Thyroid gland (tissue), 4 donors: ENCODE data around the gene C1orf87.

Experiments
- POLR2A ChIP-seq, 2 donors: fragments of 450-650 bp; IDR thresholded peaks; one replicate each; pipeline ENCODE4 v1.6.1; 2017; ENCODE audit warnings: antibody characterized with exemption in 2 of 2, mild to moderate bottlenecking in 2 of 2, moderate library complexity in 1 of 2
- TF ChIP-seq, protein P1 (sequence below), 6 experiments: fragments of 200-600 bp in 3 of 6; fragments of 450-650 bp in 3 of 6; sonication (generic) in 3 of 6; IDR thresholded peaks; one replicate each; pipeline ENCODE4 v1.5.1; 2016 to 2019; ENCODE audit warnings: antibody characterized with exemption in 6 of 6, mild to moderate bottlenecking in 2 of 6, inconsistent platforms in 1 of 6, moderate library complexity in 1 of 6

- TF ChIP-seq, protein P1, sequence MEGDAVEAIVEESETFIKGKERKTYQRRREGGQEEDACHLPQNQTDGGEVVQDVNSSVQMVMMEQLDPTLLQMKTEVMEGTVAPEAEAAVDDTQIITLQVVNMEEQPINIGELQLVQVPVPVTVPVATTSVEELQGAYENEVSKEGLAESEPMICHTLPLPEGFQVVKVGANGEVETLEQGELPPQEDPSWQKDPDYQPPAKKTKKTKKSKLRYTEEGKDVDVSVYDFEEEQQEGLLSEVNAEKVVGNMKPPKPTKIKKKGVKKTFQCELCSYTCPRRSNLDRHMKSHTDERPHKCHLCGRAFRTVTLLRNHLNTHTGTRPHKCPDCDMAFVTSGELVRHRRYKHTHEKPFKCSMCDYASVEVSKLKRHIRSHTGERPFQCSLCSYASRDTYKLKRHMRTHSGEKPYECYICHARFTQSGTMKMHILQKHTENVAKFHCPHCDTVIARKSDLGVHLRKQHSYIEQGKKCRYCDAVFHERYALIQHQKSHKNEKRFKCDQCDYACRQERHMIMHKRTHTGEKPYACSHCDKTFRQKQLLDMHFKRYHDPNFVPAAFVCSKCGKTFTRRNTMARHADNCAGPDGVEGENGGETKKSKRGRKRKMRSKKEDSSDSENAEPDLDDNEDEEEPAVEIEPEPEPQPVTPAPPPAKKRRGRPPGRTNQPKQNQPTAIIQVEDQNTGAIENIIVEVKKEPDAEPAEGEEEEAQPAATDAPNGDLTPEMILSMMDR (IDR thresholded peaks at IDR 0.05): no peak
- no peak for TF ChIP-seq POLR2A (IDR thresholded peaks at IDR 0.05)
Measured at GRCh38 chr1:60101516-60101915, 27.9 kb upstream of the C1orf87 start.
